Stimulated activated CD4-positive, alpha-beta T cell treated with anti-CD3 and anti-CD28 coated beads, TNF-alpha, amount 100 ng/mL, for 24 hours (primary cell): ENCODE results near the gene HTR3B.

Experiments
- DNase-seq, 3 experiments: peaks; one replicate each; pipeline ENCODE4 v3.0.0-alpha.2; 2020; ENCODE audit warnings: low read depth in 3 of 3

HTR3B gene

GRCh38 chr11:113991170-113991569 is 86.6 kb downstream of the HTR3B start:
- no peak for DNase-seq

GRCh38 chr11:113991718-113992458 is 87.3 kb downstream of the HTR3B start:
- DNase-seq: no peak

GRCh38 chr11:113992459-113993110 is 88.0 kb downstream of the HTR3B start:
- no peak for DNase-seq

- DNase-seq: peak in 2 of 3 experiments; percentile 13 to 16
Measured at GRCh38 chr11:113994077-113994954, 89.7 kb downstream of the HTR3B start.
